Naive B cell (primary cell): Measurements from ENCODE around the gene FAM193B. TPM values are rescaled to one million over a fixed set of nuclear protein-coding genes. Genes with fewer than 3 reads are reported as not detected.

Experiments used
- ATAC-seq, 2 donors: fragments of 150-1000 bp; cut with Tn5 transposase; 2 replicates each; pipeline ENCODE4 v1.10.0; 2021; ENCODE audit warnings: low read depth in 2 of 2, mild to moderate bottlenecking in 2 of 2, moderate library complexity in 2 of 2
- DNase-seq: peaks from one replicate; pipeline ENCODE4 v3.0.0; 2022
- H3K27ac Mint-ChIP-seq, 6 donors: one replicate each; pipeline ENCODE4 v1.8.0; 2020 to 2022; ENCODE audit warnings: mild to moderate bottlenecking in 6 of 6, mixed read lengths in 6 of 6, moderate library complexity in 5 of 6, inconsistent platforms in 2 of 6
- H3K27me3 Mint-ChIP-seq, 3 donors: one replicate each; pipeline ENCODE4 v1.8.0; 2021 to 2022; ENCODE audit warnings: mixed read lengths in 3 of 3, mild to moderate bottlenecking in 1 of 3
- H3K36me3 Mint-ChIP-seq, 2 donors: one replicate each; pipeline ENCODE4 v1.8.0; 2020 to 2022; ENCODE audit warnings: mixed read lengths in 2 of 2, inconsistent platforms in 1 of 2, mild to moderate bottlenecking in 1 of 2
- H3K4me1 Mint-ChIP-seq, 3 donors: one replicate each; pipeline ENCODE4 v1.8.0; 2020 to 2022; ENCODE audit warnings: mixed read lengths in 3 of 3, inconsistent platforms in 1 of 3, mild to moderate bottlenecking in 1 of 3, moderate library complexity in 1 of 3
- H3K4me3 Mint-ChIP-seq, 8 donors: one replicate each; pipeline ENCODE4 v1.8.0; 2020 to 2022; ENCODE audit warnings: mild to moderate bottlenecking in 8 of 8, mixed read lengths in 8 of 8, moderate library complexity in 8 of 8, inconsistent platforms in 2 of 8
- H3K9me3 Mint-ChIP-seq, 7 donors: one replicate each; pipeline ENCODE4 v1.8.0; 2020 to 2022; ENCODE audit warnings: mixed read lengths in 7 of 7, mild to moderate bottlenecking in 5 of 7, inconsistent platforms in 2 of 7, moderate library complexity in 1 of 7
- polyA plus RNA-seq, 6 donors: library from polyadenylated mRNA; unstranded; fragments of 300-500 nt; fragmentation: Illumina TruSeq; gene quantifications; one replicate each; pipeline ENCODE4 v1.2.3, GENCODE V29; 2021; ENCODE audit warnings: low read depth in 6 of 6

FAM193B gene
- polyA plus RNA-seq, 6 donors from 2014 or later = 2.9 to 6.8 (median 4.6) TPM

DNA sequence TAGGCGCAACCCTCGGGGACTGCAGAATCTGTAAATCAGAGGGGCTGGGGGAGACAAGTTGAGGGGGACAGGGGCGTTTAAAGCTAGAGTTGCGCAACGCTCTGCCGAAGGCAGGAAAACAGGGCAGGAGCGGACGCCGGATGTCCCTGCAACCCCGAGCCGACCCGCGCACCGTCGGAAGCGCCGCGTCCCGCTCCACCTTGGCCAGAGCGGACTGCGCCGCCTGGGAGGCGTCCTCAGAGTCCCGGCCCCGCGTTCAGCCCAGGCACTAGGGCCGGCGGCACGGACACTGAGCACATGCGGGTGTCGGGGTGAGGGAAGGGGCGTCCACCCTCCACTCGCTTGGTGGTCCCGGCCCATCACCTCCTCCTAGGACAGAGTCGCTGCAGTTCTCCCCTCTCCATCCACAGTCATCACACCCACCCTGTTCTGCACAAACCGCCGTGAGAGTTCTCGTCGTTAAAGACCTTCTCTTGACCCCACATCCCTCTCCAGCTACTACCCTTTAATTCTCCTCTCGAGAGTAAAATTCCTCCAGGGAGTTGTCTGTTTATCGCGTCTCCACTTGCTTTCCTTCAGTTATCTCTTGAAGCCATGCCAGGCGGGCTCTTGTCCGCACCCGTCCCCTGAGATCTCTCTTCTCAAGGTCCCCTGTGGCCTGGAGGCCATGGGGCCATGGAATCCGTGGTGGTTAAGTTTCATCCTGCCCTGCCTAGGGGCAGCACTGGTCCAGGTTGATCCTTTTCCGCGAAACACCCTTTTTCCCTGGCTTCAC lies 56.2 kb downstream of the FAM193B start:
- DNase-seq = no peak
- ATAC-seq = no peak
- Mint-ChIP-seq H3K36me3 (peaks cover 4 to 7% of the 10 kb centered on the region in 2 donors), H3K9me3 (peaks cover 0 to 2% (median 0%) of the 10 kb centered on the region in 7 donors), H3K4me1 (peaks cover 57 to 76% (median 65%) of the 10 kb centered on the region in 3 donors), H3K27me3 (peaks cover 4 to 8% (median 7%) of the 10 kb centered on the region in 3 donors), H3K27ac (peak overlapping the region in 5 of 6 donors; percentile 25 to 95 (median 69)), H3K4me3 (peak overlapping the region; percentile 81 to 92 (median 84))

DNA sequence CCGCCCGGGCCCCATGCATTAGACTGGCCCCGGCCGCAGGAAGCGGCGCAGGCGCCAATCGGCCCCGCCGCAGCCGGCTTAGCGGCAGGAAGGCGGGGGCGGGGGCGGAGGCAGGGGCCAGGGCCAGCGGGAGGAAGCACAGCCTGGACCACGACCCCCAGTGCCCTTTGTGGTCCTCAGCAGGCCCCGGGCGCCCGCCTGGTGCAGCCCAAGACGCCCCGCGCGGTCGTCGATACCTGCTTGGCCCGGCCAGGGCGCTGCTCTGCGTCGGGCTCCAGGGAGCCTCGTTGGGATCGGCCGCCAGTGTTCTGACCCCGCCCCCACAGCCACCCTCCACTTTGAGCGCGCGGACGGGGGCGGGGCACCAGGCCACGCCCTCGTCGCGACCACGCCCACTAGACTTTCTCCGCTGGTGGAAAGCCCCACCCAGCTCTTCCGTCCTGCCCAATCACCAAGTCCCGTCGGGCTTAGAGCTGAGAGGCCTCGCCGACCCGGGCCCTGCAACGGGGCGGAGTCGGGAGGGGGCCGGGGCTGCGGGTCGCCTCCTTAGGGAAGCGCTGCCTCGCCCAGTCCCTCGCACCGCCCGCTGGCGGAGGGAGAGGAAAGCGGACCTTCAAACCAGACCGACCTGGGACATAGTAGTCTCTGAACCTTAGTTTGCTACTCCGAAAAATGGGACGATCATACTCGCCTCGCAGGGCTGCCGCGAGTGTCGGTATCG lies 56.9 kb downstream of the FAM193B start, which contains the start of gene PDLIM7:
TSS of gene PDLIM7 (minus strand) at position 313 of the 721 bp plus-strand sequence. CDS start 1,092 bp downstream, outside the sequence.
- H3K4me1 Mint-ChIP-seq = peaks cover 58 to 72% (median 65%) of the 10 kb centered on the region in 3 donors
- peak within 1 kb of the TSS in 5 of 6 donors; percentile 25 to 95 (median 69) for H3K27ac Mint-ChIP-seq
- peak; percentile 77 to 80 for ATAC-seq
- H3K36me3 Mint-ChIP-seq = peaks cover 4 to 8% of the 10 kb centered on the region in 2 donors
- DNase-seq = peak; percentile 90
- H3K4me3 Mint-ChIP-seq = peak within 1 kb of the TSS; percentile 81 to 92 (median 84)
- H3K9me3 Mint-ChIP-seq = peaks cover 0 to 2% (median 0%) of the 10 kb centered on the region in 7 donors
- H3K27me3 Mint-ChIP-seq = peaks cover 4 to 8% (median 7%) of the 10 kb centered on the region in 3 donors

DNA sequence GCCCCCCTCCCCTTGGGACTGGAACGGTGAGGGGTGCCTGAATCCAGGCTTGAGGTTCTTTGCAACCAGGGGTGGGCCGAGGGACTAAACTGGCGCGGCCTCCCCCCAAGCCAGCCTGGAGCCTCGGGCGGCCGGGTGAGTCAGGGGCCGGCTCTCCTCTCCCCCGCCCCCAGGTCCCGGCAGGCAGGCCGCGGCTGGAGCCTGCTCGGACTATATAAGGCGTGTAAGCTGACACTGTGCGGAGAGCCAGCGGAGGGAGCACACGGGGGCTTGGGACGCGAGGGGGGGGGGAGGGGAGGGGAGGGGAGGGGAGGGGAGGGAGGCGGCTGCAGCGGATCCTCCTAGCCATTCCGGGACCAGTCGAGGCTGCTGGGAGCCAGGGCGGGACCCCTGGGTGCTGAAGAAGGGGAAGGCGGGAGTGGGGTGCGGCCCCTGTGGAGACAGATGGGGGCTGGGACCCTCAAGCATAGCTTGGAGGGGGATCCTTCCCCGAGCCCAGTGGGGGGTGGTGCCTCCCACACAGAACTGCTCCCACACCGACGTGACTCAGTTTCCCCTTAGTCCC lies 57.6 kb downstream of the FAM193B start:
- Mint-ChIP-seq H3K4me3 (peak overlapping the region in 6 of 8 donors; percentile 25 to 90 (median 82)), H3K4me1 (peaks cover 52 to 66% (median 59%) of the 10 kb centered on the region in 3 donors), H3K36me3 (peaks cover 0 to 7% of the 10 kb centered on the region in 2 donors), H3K9me3 (peaks cover 0 to 2% (median 0%) of the 10 kb centered on the region in 7 donors), H3K27ac (no peak overlapping the region), H3K27me3 (peaks cover 4 to 8% (median 7%) of the 10 kb centered on the region in 3 donors)
- DNase-seq (no peak), ATAC-seq (no peak)

DNA sequence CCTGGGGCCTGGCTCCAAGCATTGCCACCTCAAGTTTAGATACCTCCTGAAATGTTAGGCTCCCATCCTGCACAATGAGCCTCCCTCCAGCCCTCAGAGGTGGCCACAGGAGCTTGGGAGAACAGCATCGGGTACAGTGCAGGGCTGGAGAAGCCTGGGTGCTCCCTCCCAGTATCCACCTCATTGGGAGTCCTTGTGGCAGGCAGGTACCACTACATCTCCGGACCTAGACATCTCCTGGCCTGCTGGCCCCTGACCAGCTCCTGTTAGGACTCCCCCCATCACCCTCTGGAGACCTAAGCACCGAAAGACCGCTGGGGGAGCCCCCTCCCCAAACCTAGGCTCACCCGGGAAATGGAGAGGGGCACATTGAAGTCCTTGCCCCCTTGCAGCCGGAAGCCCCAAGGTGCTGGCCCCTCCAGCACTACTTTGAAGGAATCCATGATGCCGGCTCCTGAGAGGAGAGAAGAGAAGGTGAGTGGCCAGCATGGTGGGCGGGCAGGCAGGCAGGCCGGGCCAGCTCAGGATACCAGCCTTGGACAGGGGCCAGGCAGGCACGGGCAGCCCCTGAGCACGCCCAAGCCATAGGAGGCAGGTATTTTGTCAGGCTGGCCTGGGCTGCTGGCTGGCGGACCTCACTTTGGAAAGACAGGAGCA lies 58.2 kb downstream of the FAM193B start:
- ATAC-seq (no peak), DNase-seq (no peak)
- Mint-ChIP-seq H3K4me1 (peaks cover 52 to 61% (median 54%) of the 10 kb centered on the region in 3 donors), H3K36me3 (peaks cover 0 to 7% of the 10 kb centered on the region in 2 donors), H3K9me3 (peaks cover 0 to 2% (median 0%) of the 10 kb centered on the region in 7 donors), H3K27me3 (peaks cover 4 to 8% (median 7%) of the 10 kb centered on the region in 3 donors), H3K4me3 (peak overlapping the region; percentile 38 to 87 (median 62)), H3K27ac (no peak overlapping the region)

DNA sequence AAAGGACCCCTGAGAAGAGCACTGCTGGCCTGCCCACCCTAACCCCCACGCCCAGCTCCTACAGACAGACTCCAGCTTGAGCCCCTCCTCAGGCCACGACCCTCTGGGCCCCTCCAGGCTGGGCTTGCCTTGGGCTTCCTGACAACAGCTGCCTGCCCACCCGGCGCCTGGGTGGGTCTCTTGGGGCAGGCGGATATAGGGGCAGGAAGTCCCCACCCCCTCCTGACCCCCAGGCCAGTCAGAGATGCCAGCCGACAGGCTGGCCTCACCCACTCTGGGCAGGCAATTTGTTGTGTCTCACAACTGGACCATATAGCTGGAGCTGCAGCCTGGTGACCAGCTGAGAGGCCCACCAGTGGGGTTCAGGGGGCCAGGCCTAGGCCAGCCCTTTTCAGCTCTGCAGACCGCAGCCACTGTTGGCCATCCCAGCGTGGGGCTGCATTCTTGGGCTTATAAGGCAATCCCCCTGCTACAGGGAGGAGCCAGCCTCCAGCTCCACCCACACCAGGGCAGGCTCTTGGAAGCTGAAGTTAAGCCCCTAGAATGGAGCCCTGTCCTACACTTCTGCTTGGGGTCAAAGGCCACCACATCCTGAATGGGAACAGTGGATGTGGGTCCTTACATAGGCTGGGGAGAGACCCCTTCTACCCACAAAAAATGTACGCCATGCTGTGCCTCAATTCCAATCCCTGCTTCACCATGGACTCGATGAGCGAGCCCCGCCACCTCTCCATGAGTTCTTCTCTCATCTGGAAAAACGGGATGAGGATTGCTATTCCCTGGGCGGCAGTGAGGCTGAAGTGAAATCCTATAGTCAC lies 58.9 kb downstream of the FAM193B start:
- peak overlapping the region in 7 of 8 donors; percentile 21 to 81 (median 57) for H3K4me3 Mint-ChIP-seq

DNA sequence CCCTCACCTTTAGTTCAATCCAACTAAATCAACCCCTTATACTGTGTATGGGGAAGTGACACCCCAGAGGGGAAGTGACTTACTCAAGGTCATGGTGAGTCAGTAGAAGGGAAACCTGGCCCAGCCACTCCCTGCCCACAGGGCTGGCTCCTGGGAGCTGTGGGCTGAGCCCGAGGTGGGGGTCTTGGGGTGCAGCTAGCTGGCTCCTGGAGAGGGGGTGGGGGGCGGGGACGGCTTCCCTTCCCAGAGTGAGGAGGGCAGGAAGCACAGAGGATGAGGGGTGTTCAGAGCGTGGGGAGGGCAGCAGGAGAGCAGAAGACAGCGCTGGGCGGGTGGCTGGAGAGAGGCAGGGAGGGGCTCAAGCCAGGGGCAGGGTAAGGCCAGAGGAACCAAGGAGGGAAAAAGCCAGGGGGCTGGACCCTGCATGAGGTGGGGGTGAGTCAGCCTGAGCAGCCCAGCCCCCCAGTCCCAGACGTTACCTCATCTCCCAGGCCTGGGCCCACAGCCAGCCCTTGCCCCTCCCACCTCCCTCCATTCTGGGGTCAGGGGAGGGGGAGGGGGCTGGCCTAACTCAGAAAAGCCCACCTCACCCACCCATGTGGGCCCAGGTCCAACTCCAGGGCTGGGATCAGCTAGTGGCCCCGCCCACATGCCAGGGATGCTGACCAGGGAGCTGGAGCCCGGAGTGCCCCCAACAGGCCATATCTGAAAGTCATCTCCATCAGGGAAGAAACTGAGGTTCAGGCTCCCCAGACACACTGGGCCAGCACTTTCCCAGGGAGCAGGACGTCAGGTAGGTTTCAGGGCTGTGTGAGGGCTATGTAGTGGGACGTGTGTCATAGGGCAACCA lies 59.8 kb downstream of the FAM193B start:
- Mint-ChIP-seq H3K36me3 (peaks cover 0 to 7% of the 10 kb centered on the region in 2 donors), H3K4me1 (peaks cover 46 to 52% (median 50%) of the 10 kb centered on the region in 3 donors), H3K27me3 (peaks cover 4 to 7% (median 5%) of the 10 kb centered on the region in 3 donors), H3K9me3 (peaks cover 0 to 2% (median 0%) of the 10 kb centered on the region in 7 donors), H3K4me3 (peak overlapping the region in 2 of 8 donors; percentile 41 to 48), H3K27ac (peak overlapping the region in 4 of 6 donors; percentile 56 to 86 (median 72))
- peak; percentile 62 to 70 for ATAC-seq
- DNase-seq = peak; percentile 66

More for the DNA sequence above, 58.9 kb downstream of the FAM193B start:
- peak overlapping the region in 2 of 6 donors; percentile 42 to 59 for H3K27ac Mint-ChIP-seq
- DNase-seq (no peak), ATAC-seq (no peak)
- peaks cover 0 to 7% of the 10 kb centered on the region in 2 donors for H3K36me3 Mint-ChIP-seq
- H3K9me3 Mint-ChIP-seq = peaks cover 0 to 2% (median 0%) of the 10 kb centered on the region in 7 donors
- peaks cover 48 to 54% (median 52%) of the 10 kb centered on the region in 3 donors for H3K4me1 Mint-ChIP-seq
- peaks cover 4 to 8% (median 7%) of the 10 kb centered on the region in 3 donors for H3K27me3 Mint-ChIP-seq

DNA sequence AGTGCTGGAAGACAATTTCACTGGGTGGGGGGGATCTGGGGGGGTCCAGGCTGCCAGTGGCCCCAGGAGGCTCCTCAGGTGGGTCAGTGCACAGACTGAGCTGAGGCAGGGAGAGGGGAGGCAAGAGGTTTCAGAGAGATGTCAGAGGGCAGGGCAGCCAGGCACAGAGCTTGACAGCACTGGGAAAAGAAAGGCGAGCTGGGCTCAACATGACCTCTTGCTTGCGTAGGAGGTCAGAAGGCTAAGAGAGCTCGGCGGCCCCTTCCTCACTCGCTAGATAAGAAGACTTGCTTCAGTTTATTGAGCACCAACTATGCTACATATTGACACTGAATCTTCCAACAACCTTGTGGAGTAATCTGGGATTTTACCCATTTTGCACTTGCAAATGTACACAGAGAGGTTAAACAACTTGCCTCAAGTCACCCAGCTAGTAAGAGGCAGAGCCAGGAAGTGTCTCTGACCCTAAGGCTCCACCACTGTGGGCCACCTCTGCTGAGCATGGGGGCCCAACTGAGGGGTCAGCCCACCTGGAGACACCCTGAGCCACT lies 60.5 kb downstream of the FAM193B start:
- H3K36me3 Mint-ChIP-seq = peaks cover 0 to 7% of the 10 kb centered on the region in 2 donors
- H3K4me3 Mint-ChIP-seq = peak overlapping the region in 2 of 8 donors; percentile 48 to 70
- H3K4me1 Mint-ChIP-seq = peaks cover 42 to 50% (median 48%) of the 10 kb centered on the region in 3 donors
- H3K27ac Mint-ChIP-seq = peak overlapping the region in 4 of 6 donors; percentile 56 to 81 (median 60)
- H3K27me3 Mint-ChIP-seq = peaks cover 3 to 7% (median 4%) of the 10 kb centered on the region in 3 donors
- DNase-seq (no peak), ATAC-seq (no peak)
- H3K9me3 Mint-ChIP-seq = peaks cover 0 to 2% (median 0%) of the 10 kb centered on the region in 7 donors

DNA sequence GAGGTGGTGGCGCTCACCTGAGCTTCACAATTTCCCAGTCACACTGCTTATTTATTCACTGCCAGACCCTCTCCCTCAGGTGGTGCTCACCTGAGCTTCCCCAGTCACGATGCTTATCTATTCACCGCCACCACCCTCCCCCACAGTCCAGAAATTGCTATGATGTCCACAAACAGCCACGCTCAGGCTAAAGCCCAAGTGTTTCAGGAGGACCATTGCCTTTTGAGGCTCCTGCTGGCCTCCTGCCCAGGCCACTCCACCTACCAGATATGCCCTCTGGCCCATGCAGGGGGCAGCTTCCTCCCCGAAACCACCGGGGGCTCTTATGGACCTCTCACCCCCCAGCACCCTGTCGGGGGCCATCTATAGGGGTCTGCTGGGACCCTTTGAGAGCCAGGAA lies 61.5 kb downstream of the FAM193B start:
- peak overlapping the region in 4 of 6 donors; percentile 13 to 58 (median 36) for H3K27ac Mint-ChIP-seq
- DNase-seq = no peak
- H3K27me3 Mint-ChIP-seq = no peaks in the 10 kb centered on the region
- H3K4me3 Mint-ChIP-seq = no peak overlapping the region
- peaks cover 0 to 2% (median 0%) of the 10 kb centered on the region in 7 donors for H3K9me3 Mint-ChIP-seq
- peaks cover 32 to 40% (median 39%) of the 10 kb centered on the region in 3 donors for H3K4me1 Mint-ChIP-seq
- peaks cover 0 to 7% of the 10 kb centered on the region in 2 donors for H3K36me3 Mint-ChIP-seq
- ATAC-seq = no peak

DNA sequence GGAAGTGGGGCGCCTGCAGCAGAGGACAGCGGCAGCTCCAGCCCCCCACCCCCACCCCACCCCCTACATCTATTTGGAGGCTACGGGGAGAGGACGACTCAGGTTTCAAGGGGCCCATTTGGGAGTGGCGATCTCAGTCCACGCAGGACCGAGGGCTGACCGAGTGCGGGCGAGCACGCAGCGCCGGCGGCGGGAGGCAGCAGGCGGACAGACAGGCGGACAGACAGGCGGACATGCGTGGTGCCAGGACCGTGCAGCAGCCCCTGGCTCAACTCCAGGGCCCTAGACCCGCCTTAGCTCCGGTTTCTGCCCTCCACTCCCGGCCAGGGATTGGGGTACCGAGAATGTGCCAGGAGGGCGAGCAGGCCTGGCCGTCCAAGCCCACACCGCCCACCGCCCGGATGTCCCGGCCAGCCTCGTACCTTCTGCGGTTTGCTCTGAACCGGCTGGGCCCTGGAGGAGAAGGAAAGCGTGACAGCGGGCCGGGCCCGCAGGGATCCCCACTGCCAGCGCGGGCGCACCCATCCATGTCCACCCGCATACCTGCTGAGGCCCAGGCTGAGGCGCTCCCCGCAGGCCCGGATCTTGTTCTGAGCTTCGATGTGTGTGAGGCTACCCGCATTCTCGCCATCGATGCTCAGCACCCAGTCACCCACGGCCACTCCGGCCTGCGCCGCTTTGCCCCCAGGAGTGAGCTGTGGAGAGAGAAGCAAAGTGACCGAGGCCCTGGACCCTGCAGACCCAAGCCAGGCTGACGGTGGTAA lies 62.2 kb downstream of the FAM193B start:
- H3K27me3 Mint-ChIP-seq = no peaks in the 10 kb centered on the region
- peaks cover 0 to 7% of the 10 kb centered on the region in 2 donors for H3K36me3 Mint-ChIP-seq
- H3K27ac Mint-ChIP-seq = peak overlapping the region in 1 of 6 donors; percentile 30
- DNase-seq (no peak), ATAC-seq (no peak)
- peaks cover 0 to 2% (median 0%) of the 10 kb centered on the region in 7 donors for H3K9me3 Mint-ChIP-seq
- peaks cover 30 to 37% (median 36%) of the 10 kb centered on the region in 3 donors for H3K4me1 Mint-ChIP-seq
- H3K4me3 Mint-ChIP-seq = no peak overlapping the region

DNA sequence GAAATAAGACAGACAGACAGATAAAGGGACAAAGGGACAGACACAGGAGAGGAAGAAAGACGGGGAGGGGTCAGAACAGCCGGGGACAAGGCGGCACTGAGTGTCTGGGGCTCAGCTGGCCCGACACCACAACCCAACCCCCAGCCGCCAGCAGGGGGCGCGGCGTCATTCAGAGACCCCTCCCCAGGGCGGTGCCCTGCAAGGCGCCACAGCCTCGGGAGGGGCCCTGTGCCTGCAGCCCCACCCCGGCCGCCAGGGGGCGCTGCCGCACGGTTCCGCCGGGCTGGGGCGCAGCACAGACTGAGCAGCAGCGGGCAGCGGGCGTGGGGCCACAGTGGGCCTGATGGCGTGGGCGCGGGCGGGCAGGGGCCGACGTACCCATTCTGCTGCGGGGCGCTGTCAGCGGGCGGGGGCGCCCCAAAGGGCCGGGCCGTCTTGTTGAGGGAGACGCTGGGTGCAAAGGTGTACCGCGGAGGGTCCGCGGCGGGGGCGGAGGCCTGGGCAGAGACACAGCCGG lies 62.9 kb downstream of the FAM193B start:
- H3K27ac Mint-ChIP-seq = no peak overlapping the region
- peaks cover 0 to 2% (median 0%) of the 10 kb centered on the region in 7 donors for H3K9me3 Mint-ChIP-seq
- no peaks in the 10 kb centered on the region for H3K27me3 Mint-ChIP-seq
- DNase-seq = no peak
- H3K4me3 Mint-ChIP-seq = no peak overlapping the region
- peaks cover 29 to 37% (median 36%) of the 10 kb centered on the region in 3 donors for H3K4me1 Mint-ChIP-seq
- peak in 1 of 2 donors; percentile 11 for ATAC-seq
- H3K36me3 Mint-ChIP-seq = peaks cover 0 to 7% of the 10 kb centered on the region in 2 donors
